ENCODE results near the gene TUBGCP2. TPM values are rescaled to one million over a fixed set of nuclear protein-coding genes. Genes with fewer than 3 reads are reported as not detected.

TUBGCP2 gene
- total RNA-seq, 1 donor from 2014 or later: 55.4 TPM

DNA sequence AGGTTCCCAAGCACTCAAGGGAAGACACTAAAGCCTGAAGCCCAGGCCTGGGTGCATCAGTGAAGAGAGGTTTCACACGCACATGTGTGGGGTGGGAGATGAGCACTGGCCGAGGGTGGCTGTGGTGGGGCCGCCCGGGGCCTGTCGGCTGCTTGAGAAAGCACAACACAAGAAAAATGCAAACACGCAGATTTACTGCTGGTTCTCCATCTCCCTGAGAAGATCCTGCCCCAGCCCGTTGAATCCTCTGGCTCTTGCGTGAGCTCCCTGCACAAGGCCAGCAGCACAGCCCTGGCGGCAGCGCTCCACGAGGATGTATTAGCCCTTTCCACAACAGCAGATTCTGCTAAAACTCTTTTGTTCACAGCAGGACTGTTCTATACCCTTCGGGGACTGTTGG lies 6.2 kb upstream of the TUBGCP2 start:
- no peak overlapping the region for H3K4me3 Mint-ChIP-seq
- H3K9me3 ChIP-seq (ENCODE audit: low read depth): no peaks in the 10 kb centered on the region
- H3K9ac ChIP-seq: no peak overlapping the region
- H3K4me2 ChIP-seq: no peak overlapping the region
- peaks cover 9% of the 10 kb centered on the region for H3K4me1 Mint-ChIP-seq
- H3F3A ChIP-seq (ENCODE audit: low read depth): peaks cover 8% of the 10 kb centered on the region
- H3K27ac Mint-ChIP-seq: no peak overlapping the region
- no peaks in the 10 kb centered on the region for H3K36me3 ChIP-seq
- H3K36me3 Mint-ChIP-seq: peaks cover 10% of the 10 kb centered on the region
- H3K27me3 ChIP-seq: peaks cover 12% of the 10 kb centered on the region
- H3K4me3 ChIP-seq: no peak overlapping the region
- H3K9me3 Mint-ChIP-seq: no peaks in the 10 kb centered on the region
- H4K20me1 ChIP-seq (ENCODE audit: low read depth): peaks cover 3% of the 10 kb centered on the region
- H3K79me2 ChIP-seq (ENCODE audit: low read depth): no peaks in the 10 kb centered on the region
- no peak overlapping the region for H3K27ac ChIP-seq
- no peaks in the 10 kb centered on the region for H3K4me1 ChIP-seq
- TF ChIP-seq, protein P1, sequence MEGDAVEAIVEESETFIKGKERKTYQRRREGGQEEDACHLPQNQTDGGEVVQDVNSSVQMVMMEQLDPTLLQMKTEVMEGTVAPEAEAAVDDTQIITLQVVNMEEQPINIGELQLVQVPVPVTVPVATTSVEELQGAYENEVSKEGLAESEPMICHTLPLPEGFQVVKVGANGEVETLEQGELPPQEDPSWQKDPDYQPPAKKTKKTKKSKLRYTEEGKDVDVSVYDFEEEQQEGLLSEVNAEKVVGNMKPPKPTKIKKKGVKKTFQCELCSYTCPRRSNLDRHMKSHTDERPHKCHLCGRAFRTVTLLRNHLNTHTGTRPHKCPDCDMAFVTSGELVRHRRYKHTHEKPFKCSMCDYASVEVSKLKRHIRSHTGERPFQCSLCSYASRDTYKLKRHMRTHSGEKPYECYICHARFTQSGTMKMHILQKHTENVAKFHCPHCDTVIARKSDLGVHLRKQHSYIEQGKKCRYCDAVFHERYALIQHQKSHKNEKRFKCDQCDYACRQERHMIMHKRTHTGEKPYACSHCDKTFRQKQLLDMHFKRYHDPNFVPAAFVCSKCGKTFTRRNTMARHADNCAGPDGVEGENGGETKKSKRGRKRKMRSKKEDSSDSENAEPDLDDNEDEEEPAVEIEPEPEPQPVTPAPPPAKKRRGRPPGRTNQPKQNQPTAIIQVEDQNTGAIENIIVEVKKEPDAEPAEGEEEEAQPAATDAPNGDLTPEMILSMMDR (IDR thresholded peaks at IDR 0.05): no peak
- TF ChIP-seq EZH2 (IDR thresholded peaks at IDR 0.05): no peak
- no peak for TF ChIP-seq EZH2phosphoT487 (IDR thresholded peaks at IDR 0.05)
- H2AFZ ChIP-seq (replicated peaks): no peak overlapping the region
- no peak for DNase-seq (ENCODE audit: low spot score)
- H3K27me3 Mint-ChIP-seq (ENCODE audit: insufficient read depth, low read depth): peaks cover 5% of the 10 kb centered on the region

DNA sequence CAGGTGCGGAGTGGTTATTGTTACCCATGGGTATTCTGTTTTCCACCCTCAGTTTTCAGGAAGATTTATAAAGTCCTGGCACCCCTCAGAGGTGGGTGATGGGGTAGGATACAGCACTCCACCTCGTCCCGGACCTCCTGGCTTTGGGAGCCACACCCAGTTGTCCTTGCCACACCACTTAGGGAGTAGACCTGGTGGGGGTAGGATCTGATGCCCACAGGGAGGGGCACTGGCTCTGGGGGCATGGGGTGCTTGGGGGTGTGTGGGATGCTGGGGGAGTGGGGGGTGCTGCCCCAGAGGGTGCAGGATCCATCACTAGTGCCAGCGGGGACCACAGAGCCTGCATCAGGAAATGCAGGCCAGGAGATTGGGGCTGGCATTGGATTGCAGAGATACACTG lies 4.5 kb upstream of the TUBGCP2 start:
- Histone ChIP-seq H3F3A (ENCODE audit: low read depth) (peaks cover 5% of the 10 kb centered on the region), H4K20me1 (ENCODE audit: low read depth) (peaks cover 11% of the 10 kb centered on the region), H3K4me3 (no peak overlapping the region), H3K27ac (no peak overlapping the region), H2AFZ (replicated peaks) (no peak overlapping the region), H3K9ac (no peak overlapping the region), H3K27me3 (no peaks in the 10 kb centered on the region), H3K4me2 (no peak overlapping the region), H3K36me3 (no peaks in the 10 kb centered on the region), H3K4me1 (no peaks in the 10 kb centered on the region), H3K79me2 (ENCODE audit: low read depth) (peaks cover 4% of the 10 kb centered on the region), H3K9me3 (ENCODE audit: low read depth) (no peaks in the 10 kb centered on the region)
- H3K4me1 Mint-ChIP-seq: peaks cover 7% of the 10 kb centered on the region
- no peak overlapping the region for H3K27ac Mint-ChIP-seq
- TF ChIP-seq EZH2 (IDR thresholded peaks at IDR 0.05) (no peak), EZH2phosphoT487 (IDR thresholded peaks at IDR 0.05) (no peak)
- TF ChIP-seq, protein P1 (IDR thresholded peaks at IDR 0.05): no peak
- peaks cover under 1% of the 10 kb centered on the region for H3K27me3 Mint-ChIP-seq (ENCODE audit: insufficient read depth, low read depth)
- DNase-seq (ENCODE audit: low spot score): no peak
- H3K9me3 Mint-ChIP-seq: no peaks in the 10 kb centered on the region
- H3K36me3 Mint-ChIP-seq: peaks cover 11% of the 10 kb centered on the region
- H3K4me3 Mint-ChIP-seq: no peak overlapping the region

DNA sequence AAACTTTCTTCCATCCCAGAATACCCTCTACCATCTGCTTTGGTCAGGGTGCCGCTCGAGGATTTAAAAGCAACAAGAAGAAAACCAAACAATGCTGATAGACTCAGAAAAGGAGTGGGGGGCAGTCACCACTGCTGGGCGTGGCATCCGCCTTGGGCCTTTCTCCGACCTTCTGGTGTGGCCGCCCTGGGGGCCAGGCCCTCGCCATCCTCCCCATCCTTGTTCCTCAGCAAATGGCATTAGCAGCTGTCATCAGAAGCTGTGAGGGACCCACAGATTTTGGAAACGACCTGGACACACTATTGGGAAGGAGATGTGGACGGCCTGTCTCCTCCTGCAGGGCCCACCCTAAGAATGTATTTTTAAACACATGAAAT lies 4.1 kb upstream of the TUBGCP2 start:
- H3K9ac ChIP-seq: no peak overlapping the region
- no peaks in the 10 kb centered on the region for H3K9me3 ChIP-seq (ENCODE audit: low read depth)
- peaks cover 8% of the 10 kb centered on the region for H3K79me2 ChIP-seq (ENCODE audit: low read depth)
- no peaks in the 10 kb centered on the region for H3K9me3 Mint-ChIP-seq
- peaks cover 11% of the 10 kb centered on the region for H3K4me1 Mint-ChIP-seq
- no peak for DNase-seq (ENCODE audit: low spot score)
- peaks cover 12% of the 10 kb centered on the region for H3K36me3 Mint-ChIP-seq
- no peak for TF ChIP-seq EZH2phosphoT487 (IDR thresholded peaks at IDR 0.05)
- no peak for TF ChIP-seq EZH2 (IDR thresholded peaks at IDR 0.05)
- TF ChIP-seq, protein P1 (IDR thresholded peaks at IDR 0.05): no peak
- no peak overlapping the region for H3K27ac ChIP-seq
- no peak overlapping the region for H2AFZ ChIP-seq (replicated peaks)
- H3K27me3 Mint-ChIP-seq (ENCODE audit: insufficient read depth, low read depth): peaks cover 5% of the 10 kb centered on the region
- H3K27me3 ChIP-seq: no peaks in the 10 kb centered on the region
- H3K36me3 ChIP-seq: no peaks in the 10 kb centered on the region
- H3F3A ChIP-seq (ENCODE audit: low read depth): peaks cover 8% of the 10 kb centered on the region
- peaks cover 15% of the 10 kb centered on the region for H4K20me1 ChIP-seq (ENCODE audit: low read depth)
- H3K4me3 Mint-ChIP-seq: no peak overlapping the region
- H3K27ac Mint-ChIP-seq: no peak overlapping the region
- no peak overlapping the region for H3K4me2 ChIP-seq
- no peak overlapping the region for H3K4me3 ChIP-seq
- peaks cover 1% of the 10 kb centered on the region for H3K4me1 ChIP-seq

Data from neural progenitor cell (in vitro differentiated cells).